Astrocyte of the cerebellum (primary cell): ENCODE data around the gene SFMBT1.
A peak's percentile ranks its signal among the peaks of the same experiment; 100 is the strongest.
"Not testable (repeated sequence)": the region's sequence is repeated elsewhere in the genome, so short reads cannot be mapped to it uniquely, and the experiment has no call there.

Experiments used
- DNase-seq: peaks from one replicate; pipeline ENCODE4 v3.0.0-alpha.2; 2011; ENCODE audit warnings: low read depth
- H3K4me3 ChIP-seq: 2 replicates; pipeline ENCODE4 v1.5.1; 2011; ENCODE audit warnings: mild to moderate bottlenecking, low read depth, low read length, moderate library complexity
- in situ Hi-C: cut with HindIII; loops from 2 replicates; pipeline ENCODE4 v1.10.0; 2017; ENCODE audit warnings: low sequenced_read_pairs
- TF ChIP-seq, protein P1 (sequence below): IDR thresholded peaks from 2 replicates; pipeline ENCODE4 v1.5.1; 2012; ENCODE audit warnings: low read length, low read depth, moderate library complexity, mild to moderate bottlenecking; ENCODE audit errors: missing control alignments

Gene SFMBT1

DNA sequence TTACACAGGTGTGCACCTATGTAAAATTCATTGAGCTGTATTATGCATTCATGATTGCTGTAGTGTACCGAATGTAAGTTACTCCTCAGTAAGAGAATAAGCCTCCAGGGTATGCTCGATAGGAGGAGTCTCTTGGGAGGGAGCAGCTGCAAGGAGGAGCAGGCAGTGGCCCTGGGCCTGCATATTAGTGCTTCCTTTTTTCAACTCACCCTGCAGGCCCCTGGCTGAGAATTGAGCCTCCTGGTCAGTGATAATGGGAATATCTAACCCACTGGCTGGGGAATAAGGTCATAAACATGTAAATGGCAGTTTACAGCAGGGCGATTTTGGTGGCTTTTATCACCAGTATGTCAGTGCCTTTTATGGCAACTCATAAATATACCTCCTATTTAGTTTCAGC lies 21.7 kb upstream of the SFMBT1 start:
- no peak overlapping the region for H3K4me3 ChIP-seq
- TF ChIP-seq, protein P1, sequence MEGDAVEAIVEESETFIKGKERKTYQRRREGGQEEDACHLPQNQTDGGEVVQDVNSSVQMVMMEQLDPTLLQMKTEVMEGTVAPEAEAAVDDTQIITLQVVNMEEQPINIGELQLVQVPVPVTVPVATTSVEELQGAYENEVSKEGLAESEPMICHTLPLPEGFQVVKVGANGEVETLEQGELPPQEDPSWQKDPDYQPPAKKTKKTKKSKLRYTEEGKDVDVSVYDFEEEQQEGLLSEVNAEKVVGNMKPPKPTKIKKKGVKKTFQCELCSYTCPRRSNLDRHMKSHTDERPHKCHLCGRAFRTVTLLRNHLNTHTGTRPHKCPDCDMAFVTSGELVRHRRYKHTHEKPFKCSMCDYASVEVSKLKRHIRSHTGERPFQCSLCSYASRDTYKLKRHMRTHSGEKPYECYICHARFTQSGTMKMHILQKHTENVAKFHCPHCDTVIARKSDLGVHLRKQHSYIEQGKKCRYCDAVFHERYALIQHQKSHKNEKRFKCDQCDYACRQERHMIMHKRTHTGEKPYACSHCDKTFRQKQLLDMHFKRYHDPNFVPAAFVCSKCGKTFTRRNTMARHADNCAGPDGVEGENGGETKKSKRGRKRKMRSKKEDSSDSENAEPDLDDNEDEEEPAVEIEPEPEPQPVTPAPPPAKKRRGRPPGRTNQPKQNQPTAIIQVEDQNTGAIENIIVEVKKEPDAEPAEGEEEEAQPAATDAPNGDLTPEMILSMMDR: no peak
- in situ Hi-C loops: no loop called here
- DNase-seq: no peak

DNA sequence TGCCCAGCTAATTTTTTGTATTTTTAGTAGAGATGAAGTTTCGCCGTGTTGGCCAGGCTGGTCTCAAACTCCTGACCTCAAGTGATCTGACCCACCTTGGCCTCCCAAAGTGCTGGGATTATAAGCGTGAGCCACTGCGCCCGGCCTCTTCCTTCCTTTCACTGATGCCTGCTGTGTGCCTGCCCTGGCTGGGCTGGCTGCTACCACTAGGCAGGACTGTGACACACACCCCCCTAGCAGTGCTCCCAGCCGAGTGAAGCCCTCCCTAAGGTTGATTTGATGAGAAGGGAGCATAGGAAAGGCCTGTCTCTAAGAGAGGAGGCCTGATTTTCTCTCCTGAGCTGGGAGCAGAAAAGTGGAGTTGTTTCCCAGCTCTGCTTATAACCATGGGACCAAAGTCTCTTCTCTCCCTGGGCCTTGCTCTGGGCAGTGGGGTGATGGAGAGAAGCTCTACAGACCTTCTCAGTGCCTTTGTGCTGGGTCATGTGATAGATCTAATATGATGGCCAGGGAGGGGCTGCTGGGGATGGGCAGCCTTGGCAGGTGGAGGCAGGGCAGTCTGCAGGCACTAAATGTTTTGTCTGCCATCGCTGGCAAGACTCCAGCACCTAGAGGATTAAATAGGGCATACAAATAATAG lies 20.1 kb upstream of the SFMBT1 start:
- TF ChIP-seq, protein P1: no peak
- no peak overlapping the region for H3K4me3 ChIP-seq
- DNase-seq: no peak
- in situ Hi-C loops: no loop called here

DNA sequence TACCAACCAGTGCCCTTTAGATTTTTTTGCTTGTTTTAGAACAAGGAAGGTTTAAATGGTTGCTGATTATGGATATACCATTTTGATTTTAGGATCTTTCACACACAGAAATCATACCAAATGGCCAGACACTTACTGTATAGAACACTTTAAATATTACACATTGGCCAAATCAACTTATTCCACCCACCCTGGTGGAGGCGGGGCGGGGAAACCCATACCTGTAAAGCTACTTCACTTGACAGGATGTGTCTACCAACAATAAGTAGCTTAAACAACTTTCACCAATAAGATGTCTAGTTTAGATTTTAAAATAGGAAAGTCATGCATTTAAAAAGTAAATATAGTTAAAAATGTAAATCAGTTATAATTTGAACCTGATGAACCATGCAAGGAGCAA lies 17.0 kb upstream of the SFMBT1 start:
- in situ Hi-C loops: no loop called here
- TF ChIP-seq, protein P1: no peak
- no peak for DNase-seq
- H3K4me3 ChIP-seq: no peak overlapping the region

DNA sequence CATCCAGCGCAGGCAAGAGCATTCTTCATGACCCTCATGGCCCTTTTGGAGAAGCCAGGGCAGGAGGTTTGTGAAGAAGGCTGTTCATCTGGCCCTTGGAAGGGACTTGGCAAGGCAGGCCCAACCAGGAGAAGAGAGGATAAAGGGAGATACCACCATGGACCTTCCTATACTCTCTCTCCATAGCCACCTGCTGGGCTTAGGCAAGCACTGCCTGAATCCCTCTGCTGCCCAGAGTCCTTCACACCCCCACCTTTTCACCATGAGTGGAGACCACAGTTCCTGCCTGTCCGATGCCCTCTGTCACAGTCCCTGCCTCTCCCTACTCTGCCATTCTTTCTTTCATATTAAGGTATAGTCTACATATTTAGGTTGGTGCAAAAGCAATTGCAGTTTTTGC lies 10.6 kb upstream of the SFMBT1 start:
- no peak for DNase-seq
- in situ Hi-C loops: no loop called here
- TF ChIP-seq, protein P1: peak; percentile 18
- H3K4me3 ChIP-seq: no peak overlapping the region

DNA sequence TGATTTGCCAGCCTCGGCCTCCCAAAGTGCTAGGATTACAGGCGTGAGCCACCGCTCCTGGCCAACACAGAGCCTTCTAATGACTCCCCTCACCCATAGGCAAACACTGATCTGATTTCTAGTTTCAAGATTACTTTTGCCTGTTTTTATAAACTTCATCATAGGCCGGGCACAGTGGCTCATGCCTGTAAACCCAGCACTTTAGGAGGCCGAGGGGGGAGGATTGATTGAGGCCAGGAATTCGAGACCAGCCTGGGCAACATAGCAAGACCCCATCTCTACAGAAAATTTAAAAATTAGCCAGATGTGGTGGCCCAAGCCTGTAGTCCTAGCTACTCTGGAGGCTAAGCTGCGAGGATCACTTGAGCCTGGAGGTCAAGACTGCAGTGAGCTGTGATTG lies 8.4 kb upstream of the SFMBT1 start:
- in situ Hi-C loops, H3K4me3 ChIP-seq, DNase-seq: not testable (repeated sequence)

DNA sequence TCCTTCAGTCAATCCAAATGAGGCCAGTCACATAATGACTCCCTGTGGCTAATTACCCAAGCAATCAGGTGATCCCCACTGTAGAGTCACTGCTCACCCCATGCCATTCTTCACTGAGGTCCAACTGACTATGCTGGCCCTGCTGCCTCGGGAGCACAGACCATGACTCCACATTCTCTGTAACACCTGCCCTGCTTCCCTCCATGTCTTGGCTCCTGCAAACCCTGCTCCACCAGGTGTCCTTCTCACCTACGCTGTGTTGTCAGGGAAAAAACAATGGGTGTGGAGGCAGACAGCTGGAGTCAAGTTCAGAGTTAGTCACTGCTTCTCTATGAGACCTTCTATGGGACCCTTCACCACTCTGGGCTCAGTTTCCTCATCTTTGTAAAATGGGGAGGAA lies 6.1 kb upstream of the SFMBT1 start:
- TF ChIP-seq, protein P1: no peak
- no peak overlapping the region for H3K4me3 ChIP-seq
- in situ Hi-C loops: no loop called here
- no peak for DNase-seq

DNA sequence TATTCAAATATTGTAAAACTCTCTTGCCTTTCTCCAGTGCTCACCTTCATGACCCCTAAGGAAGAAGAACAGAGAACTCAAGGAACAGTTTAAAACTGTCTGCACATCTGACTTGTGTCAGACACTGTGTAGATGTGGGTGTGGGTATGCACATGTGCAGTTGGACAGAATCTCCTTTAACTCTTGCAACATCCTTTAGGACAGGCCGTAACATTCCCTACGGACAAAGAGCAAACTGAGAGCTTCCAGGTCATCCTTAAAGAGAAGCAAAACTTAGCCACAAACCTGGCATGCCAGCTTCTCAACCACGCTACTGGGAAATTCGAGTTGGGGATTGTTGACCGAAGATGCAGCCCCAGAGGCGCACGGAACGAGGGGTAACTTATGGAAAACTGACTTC lies 4.1 kb upstream of the SFMBT1 start:
- in situ Hi-C loops: no loop called here
- TF ChIP-seq, protein P1: no peak
- H3K4me3 ChIP-seq: no peak overlapping the region
- DNase-seq: no peak
